Endothelial cell (in vitro differentiated cells): Measurements from ENCODE around the gene PTPRK. TPM values are rescaled to one million over a fixed set of nuclear protein-coding genes. Genes with fewer than 3 reads are reported as not detected.

Source experiments
- DNase-seq: peaks from one replicate; pipeline ENCODE4 v3.0.0; 2021; ENCODE audit warnings: low spot score
- H3K27ac Mint-ChIP-seq: one replicate; pipeline ENCODE4 v1.8.0; 2021; ENCODE audit warnings: mixed read lengths, inconsistent platforms; ENCODE audit not compliant: unreplicated experiment
- H3K27me3 Mint-ChIP-seq: one replicate; pipeline ENCODE4 v1.8.0; 2021; ENCODE audit warnings: mild to moderate bottlenecking, moderate library complexity, mixed read lengths, inconsistent platforms; ENCODE audit not compliant: unreplicated experiment
- H3K36me3 Mint-ChIP-seq: one replicate; pipeline ENCODE4 v1.8.0; 2021; ENCODE audit warnings: mild to moderate bottlenecking, low read depth, mixed read lengths, inconsistent platforms; ENCODE audit not compliant: unreplicated experiment
- H3K4me1 Mint-ChIP-seq: one replicate; pipeline ENCODE4 v1.8.0; 2021; ENCODE audit warnings: mild to moderate bottlenecking, mixed read lengths, inconsistent platforms; ENCODE audit not compliant: unreplicated experiment
- H3K4me3 Mint-ChIP-seq: one replicate; pipeline ENCODE4 v1.8.0; 2021; ENCODE audit warnings: mild to moderate bottlenecking, mixed read lengths, inconsistent platforms; ENCODE audit not compliant: unreplicated experiment
- H3K9me3 Mint-ChIP-seq: one replicate; pipeline ENCODE4 v1.8.0; 2021; ENCODE audit warnings: mixed read lengths, inconsistent platforms; ENCODE audit not compliant: unreplicated experiment
- CTCF ChIP-seq: fragments of 200-600 bp; sonication (generic); IDR thresholded peaks from one replicate; pipeline ENCODE4 v1.5.0; 2021; ENCODE audit warnings: antibody characterized with exemption; ENCODE audit not compliant: unreplicated experiment
- total RNA-seq: library from RNA; stranded (reverse); fragmentation: NEBNext Ultra II Directional; extraction: Animal tissue kit (Norgen Biotek cat#: 25700); gene quantifications from one replicate; pipeline ENCODE4 v1.2.1, GENCODE V29; 2021; ENCODE audit not compliant: unreplicated experiment

The PTPRK gene
- total RNA-seq, 1 donor from 2014 or later, result 47.3 TPM

GRCh38 chr6:128456510-128457230, 63.7 kb downstream of the PTPRK start:
- no peaks in the 10 kb centered on the region for H3K36me3 Mint-ChIP-seq
- H3K27me3 Mint-ChIP-seq, result no peaks in the 10 kb centered on the region
- no peak for DNase-seq
- no peak for TF ChIP-seq CTCF
- H3K9me3 Mint-ChIP-seq, result no peaks in the 10 kb centered on the region
- H3K27ac Mint-ChIP-seq, result no peak overlapping the region
- H3K4me1 Mint-ChIP-seq, result no peaks in the 10 kb centered on the region
- H3K4me3 Mint-ChIP-seq, result no peak overlapping the region

GRCh38 chr6:128455959-128456358, 64.4 kb downstream of the PTPRK start:
- Mint-ChIP-seq H3K9me3 (no peaks in the 10 kb centered on the region), H3K4me3 (no peak overlapping the region), H3K36me3 (no peaks in the 10 kb centered on the region), H3K27me3 (no peaks in the 10 kb centered on the region), H3K4me1 (no peaks in the 10 kb centered on the region), H3K27ac (no peak overlapping the region)
- DNase-seq, result no peak
- no peak for TF ChIP-seq CTCF

DNA sequence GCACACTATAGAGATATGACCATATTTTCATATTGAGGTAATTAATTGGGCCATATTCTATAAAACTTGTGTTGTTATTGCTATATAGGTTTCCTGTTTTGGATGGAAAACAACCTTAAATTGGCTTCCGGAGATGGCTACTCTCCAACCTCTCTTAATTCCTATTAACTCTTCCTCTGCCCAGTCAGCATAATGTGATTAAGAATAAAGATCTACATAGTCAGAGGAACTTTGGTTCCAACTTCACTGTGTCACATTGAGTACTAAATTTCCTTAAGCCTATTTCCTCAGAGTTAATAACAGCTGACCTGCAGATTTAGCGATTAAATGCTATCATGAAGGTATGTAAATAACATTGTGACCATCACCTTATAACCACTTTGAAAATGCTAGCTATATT, 67.7 kb downstream of the PTPRK start:
- no peak for DNase-seq
- Mint-ChIP-seq H3K4me3 (no peak overlapping the region), H3K4me1 (no peaks in the 10 kb centered on the region), H3K36me3 (no peaks in the 10 kb centered on the region), H3K27me3 (no peaks in the 10 kb centered on the region), H3K9me3 (no peaks in the 10 kb centered on the region), H3K27ac (no peak overlapping the region)
- no peak for TF ChIP-seq CTCF

DNA sequence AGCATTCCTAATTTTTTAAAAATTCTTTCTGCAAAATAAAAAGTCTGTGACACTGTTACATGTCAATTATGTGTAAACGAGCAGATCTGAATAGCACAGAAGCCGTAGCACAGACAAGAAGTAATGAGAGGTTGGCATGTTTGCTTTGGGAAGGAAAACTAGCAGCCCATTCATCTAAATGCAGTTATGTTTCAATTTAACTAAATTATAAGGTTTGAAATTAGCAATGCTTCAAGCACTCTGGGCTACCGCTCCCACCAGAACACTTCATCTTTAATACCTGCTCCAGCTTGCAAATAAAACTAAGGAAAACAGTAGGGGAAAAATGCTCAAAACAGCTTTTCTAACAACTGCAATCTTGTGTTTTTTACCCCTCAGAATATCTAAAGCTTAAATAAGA, 73.9 kb downstream of the PTPRK start:
- peaks cover 15% of the 10 kb centered on the region for H3K4me1 Mint-ChIP-seq
- DNase-seq, result no peak
- no peak overlapping the region for H3K4me3 Mint-ChIP-seq
- no peaks in the 10 kb centered on the region for H3K27me3 Mint-ChIP-seq
- H3K36me3 Mint-ChIP-seq, result no peaks in the 10 kb centered on the region
- H3K27ac Mint-ChIP-seq, result no peak overlapping the region
- no peak for TF ChIP-seq CTCF
- H3K9me3 Mint-ChIP-seq, result no peaks in the 10 kb centered on the region

DNA sequence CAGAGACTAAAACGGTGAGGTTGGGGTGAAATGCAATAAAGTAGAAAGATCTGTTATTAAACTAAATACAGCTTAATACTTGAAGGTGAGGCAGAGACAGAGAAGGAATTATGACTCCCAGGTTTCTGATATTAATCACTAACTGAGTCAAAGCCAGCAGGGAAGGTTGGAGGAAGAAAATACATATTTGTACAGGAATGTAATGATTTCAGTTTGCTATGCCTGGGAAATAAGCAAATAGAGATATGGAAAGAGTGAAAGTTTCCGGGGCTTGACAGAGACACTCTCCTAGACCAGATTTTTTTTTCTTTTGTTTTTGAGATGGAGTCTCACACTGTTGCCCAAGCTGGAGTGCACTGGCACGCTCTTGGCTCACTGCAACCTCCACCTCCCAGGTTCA, 76.8 kb downstream of the PTPRK start:
- Mint-ChIP-seq H3K4me3 (no peak overlapping the region), H3K36me3 (no peaks in the 10 kb centered on the region), H3K27me3 (no peaks in the 10 kb centered on the region), H3K9me3 (no peaks in the 10 kb centered on the region), H3K4me1 (peaks cover 18% of the 10 kb centered on the region), H3K27ac (no peak overlapping the region)
- no peak for DNase-seq
- TF ChIP-seq CTCF, result no peak
